B cell (primary cell): ENCODE results near the gene GSTP1.

Source experiments
- CTCF ChIP-seq: fragments of 200-600 bp; IDR thresholded peaks from one replicate; pipeline ENCODE4 v1.8.0; 2022; ENCODE audit warnings: antibody characterized with exemption, mild to moderate bottlenecking
- EZH2 ChIP-seq: IDR thresholded peaks from 2 replicates; pipeline ENCODE4 v1.6.1; 2012; ENCODE audit warnings: borderline replicate concordance, low read depth, mild to moderate bottlenecking, moderate library complexity, low read length; ENCODE audit not compliant: insufficient read depth, poor library complexity, severe bottlenecking

- TF ChIP-seq CTCF: no peak
- no peak for TF ChIP-seq EZH2
Observed at GRCh38 chr11:67588136-67588503, 4.5 kb downstream of the GSTP1 start.
